ENCODE data around the gene DUSP23.

DNA sequence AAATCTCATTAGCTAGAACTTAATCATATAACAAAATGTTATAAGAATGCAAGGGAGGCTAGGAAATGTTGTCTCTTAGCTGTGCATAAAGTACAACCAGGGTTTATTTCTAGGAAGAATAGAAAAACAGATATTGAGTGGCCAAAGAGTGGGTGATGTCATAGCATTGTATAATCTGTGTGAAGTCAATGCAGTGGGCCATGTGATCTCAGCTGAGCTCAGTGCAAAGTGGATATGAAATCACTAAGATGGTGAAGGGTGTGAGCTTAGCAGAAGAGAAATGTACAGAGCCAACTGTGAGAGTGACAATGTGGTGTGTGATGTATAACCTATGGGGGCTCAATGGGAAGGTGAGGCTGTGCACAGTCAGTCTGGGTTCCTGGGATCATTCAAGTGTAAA lies 29.7 kb upstream of the DUSP23 start:
- TF ChIP-seq, protein P1, sequence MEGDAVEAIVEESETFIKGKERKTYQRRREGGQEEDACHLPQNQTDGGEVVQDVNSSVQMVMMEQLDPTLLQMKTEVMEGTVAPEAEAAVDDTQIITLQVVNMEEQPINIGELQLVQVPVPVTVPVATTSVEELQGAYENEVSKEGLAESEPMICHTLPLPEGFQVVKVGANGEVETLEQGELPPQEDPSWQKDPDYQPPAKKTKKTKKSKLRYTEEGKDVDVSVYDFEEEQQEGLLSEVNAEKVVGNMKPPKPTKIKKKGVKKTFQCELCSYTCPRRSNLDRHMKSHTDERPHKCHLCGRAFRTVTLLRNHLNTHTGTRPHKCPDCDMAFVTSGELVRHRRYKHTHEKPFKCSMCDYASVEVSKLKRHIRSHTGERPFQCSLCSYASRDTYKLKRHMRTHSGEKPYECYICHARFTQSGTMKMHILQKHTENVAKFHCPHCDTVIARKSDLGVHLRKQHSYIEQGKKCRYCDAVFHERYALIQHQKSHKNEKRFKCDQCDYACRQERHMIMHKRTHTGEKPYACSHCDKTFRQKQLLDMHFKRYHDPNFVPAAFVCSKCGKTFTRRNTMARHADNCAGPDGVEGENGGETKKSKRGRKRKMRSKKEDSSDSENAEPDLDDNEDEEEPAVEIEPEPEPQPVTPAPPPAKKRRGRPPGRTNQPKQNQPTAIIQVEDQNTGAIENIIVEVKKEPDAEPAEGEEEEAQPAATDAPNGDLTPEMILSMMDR (IDR thresholded peaks at IDR 0.05), result no peak
- TF ChIP-seq POLR2A (IDR thresholded peaks at IDR 0.05), result no peak
